ENCODE measurements around the gene HOMER1. TPM values are rescaled to one million over a fixed set of nuclear protein-coding genes. Genes with fewer than 3 reads are reported as not detected.

The HOMER1 gene
- total RNA-seq, 1 donor from 2014 or later, result 41.6 TPM

DNA sequence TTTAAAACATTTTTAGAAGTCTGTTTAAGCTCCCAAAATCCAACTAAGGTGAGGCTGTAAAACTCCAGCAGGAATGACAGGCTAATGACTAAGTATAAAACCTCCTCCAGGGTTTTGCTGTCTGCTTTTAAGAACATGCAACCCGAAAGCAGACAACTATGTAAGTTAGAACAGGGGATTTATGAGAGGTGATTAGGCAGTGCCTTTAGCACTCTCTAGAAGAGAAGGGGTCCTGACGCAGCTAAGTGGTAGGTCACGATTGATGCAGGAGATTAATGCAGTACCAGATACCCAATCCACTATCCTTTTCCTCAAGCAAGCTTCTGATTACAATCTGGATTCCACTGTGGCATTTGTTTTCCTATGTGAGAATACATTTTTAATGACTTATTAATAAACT is 25.9 kb downstream of the HOMER1 start:
- Histone ChIP-seq H3K9ac (no peak overlapping the region), H3K27ac (no peak overlapping the region), H3K79me2 (ENCODE audit: low read depth) (peaks cover 98% of the 10 kb centered on the region), H2AFZ (replicated peaks) (no peak overlapping the region), H3K9me3 (ENCODE audit: low read depth) (no peaks in the 10 kb centered on the region), H3K27me3 (no peaks in the 10 kb centered on the region), H4K20me1 (ENCODE audit: low read depth) (peaks cover 36% of the 10 kb centered on the region), H3K4me3 (no peak overlapping the region), H3F3A (ENCODE audit: low read depth) (no peaks in the 10 kb centered on the region), H3K36me3 (no peaks in the 10 kb centered on the region), H3K4me1 (peaks cover 3% of the 10 kb centered on the region), H3K4me2 (no peak overlapping the region)
- DNase-seq (ENCODE audit: low spot score), result no peak
- peaks cover 2% of the 10 kb centered on the region for H3K27me3 Mint-ChIP-seq (ENCODE audit: insufficient read depth, low read depth)
- TF ChIP-seq EZH2phosphoT487 (IDR thresholded peaks at IDR 0.05) (no peak), EZH2 (IDR thresholded peaks at IDR 0.05) (no peak)
- TF ChIP-seq, protein P1, sequence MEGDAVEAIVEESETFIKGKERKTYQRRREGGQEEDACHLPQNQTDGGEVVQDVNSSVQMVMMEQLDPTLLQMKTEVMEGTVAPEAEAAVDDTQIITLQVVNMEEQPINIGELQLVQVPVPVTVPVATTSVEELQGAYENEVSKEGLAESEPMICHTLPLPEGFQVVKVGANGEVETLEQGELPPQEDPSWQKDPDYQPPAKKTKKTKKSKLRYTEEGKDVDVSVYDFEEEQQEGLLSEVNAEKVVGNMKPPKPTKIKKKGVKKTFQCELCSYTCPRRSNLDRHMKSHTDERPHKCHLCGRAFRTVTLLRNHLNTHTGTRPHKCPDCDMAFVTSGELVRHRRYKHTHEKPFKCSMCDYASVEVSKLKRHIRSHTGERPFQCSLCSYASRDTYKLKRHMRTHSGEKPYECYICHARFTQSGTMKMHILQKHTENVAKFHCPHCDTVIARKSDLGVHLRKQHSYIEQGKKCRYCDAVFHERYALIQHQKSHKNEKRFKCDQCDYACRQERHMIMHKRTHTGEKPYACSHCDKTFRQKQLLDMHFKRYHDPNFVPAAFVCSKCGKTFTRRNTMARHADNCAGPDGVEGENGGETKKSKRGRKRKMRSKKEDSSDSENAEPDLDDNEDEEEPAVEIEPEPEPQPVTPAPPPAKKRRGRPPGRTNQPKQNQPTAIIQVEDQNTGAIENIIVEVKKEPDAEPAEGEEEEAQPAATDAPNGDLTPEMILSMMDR (IDR thresholded peaks at IDR 0.05), result no peak
- no peak overlapping the region for H3K27ac Mint-ChIP-seq
- peaks cover 6% of the 10 kb centered on the region for H3K36me3 Mint-ChIP-seq
- H3K4me1 Mint-ChIP-seq, result no peaks in the 10 kb centered on the region
- H3K4me3 Mint-ChIP-seq, result no peak overlapping the region
- H3K9me3 Mint-ChIP-seq, result peaks cover 8% of the 10 kb centered on the region

DNA sequence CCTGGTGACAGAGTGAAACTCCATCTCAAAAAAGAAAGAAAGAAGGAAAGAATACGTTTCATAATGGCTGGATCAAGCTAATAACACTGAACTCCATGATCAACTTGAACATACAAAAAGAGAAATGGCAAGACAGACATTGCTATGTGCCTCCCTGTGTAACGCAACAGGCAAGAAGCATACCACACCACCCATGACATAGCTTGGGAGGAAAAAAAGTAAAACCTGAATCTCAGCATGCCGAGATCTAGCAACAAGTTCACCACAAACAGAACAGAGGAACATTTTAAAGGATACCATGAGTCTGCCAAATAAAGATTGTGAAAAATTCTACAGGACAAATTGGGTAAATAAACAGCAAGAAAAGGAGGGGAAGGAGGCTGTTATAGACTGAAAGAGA is 26.7 kb downstream of the HOMER1 start:
- Mint-ChIP-seq H3K27ac (no peak overlapping the region), H3K36me3 (peaks cover 6% of the 10 kb centered on the region), H3K4me1 (no peaks in the 10 kb centered on the region), H3K9me3 (peaks cover 10% of the 10 kb centered on the region), H3K4me3 (no peak overlapping the region), H3K27me3 (ENCODE audit: insufficient read depth, low read depth) (peaks cover 2% of the 10 kb centered on the region)
- Histone ChIP-seq H3K4me2 (no peak overlapping the region), H3K4me3 (no peak overlapping the region), H4K20me1 (ENCODE audit: low read depth) (peaks cover 35% of the 10 kb centered on the region), H3K9me3 (ENCODE audit: low read depth) (no peaks in the 10 kb centered on the region), H3K27me3 (no peaks in the 10 kb centered on the region), H3K79me2 (ENCODE audit: low read depth) (peaks cover 98% of the 10 kb centered on the region), H3K9ac (no peak overlapping the region), H2AFZ (replicated peaks) (no peak overlapping the region), H3K27ac (no peak overlapping the region), H3K36me3 (no peaks in the 10 kb centered on the region), H3K4me1 (peaks cover 3% of the 10 kb centered on the region), H3F3A (ENCODE audit: low read depth) (no peaks in the 10 kb centered on the region)
- TF ChIP-seq, protein P1 (IDR thresholded peaks at IDR 0.05), result no peak
- TF ChIP-seq EZH2phosphoT487 (IDR thresholded peaks at IDR 0.05) (no peak), EZH2 (IDR thresholded peaks at IDR 0.05) (no peak)
- DNase-seq (ENCODE audit: low spot score), result no peak

DNA sequence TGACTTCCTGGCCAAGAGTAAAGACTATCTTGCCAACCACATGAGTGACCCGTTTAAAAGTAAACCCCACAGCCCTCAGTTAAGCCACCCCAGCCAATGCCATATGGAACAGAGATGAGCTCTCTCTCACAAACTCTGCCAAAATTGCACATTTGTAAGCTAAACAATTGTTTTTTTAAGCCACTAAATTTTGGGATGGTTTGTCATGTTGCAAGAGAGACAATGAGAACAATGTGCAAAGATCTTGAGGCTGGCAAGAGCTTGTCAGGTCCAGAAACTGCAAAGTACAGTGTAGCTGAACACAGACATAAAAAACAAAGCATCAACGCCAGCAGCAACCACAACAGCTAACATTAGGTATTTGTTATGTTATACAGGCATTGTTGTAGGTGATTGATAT is 27.8 kb downstream of the HOMER1 start:
- Histone ChIP-seq H3K9me3 (ENCODE audit: low read depth) (no peaks in the 10 kb centered on the region), H3F3A (ENCODE audit: low read depth) (peaks cover 5% of the 10 kb centered on the region), H3K4me1 (peaks cover 3% of the 10 kb centered on the region), H4K20me1 (ENCODE audit: low read depth) (peaks cover 27% of the 10 kb centered on the region), H3K27ac (no peak overlapping the region), H3K9ac (no peak overlapping the region), H3K4me3 (no peak overlapping the region), H3K36me3 (no peaks in the 10 kb centered on the region), H3K27me3 (no peaks in the 10 kb centered on the region), H3K79me2 (ENCODE audit: low read depth) (peaks cover 98% of the 10 kb centered on the region), H2AFZ (replicated peaks) (no peak overlapping the region), H3K4me2 (no peak overlapping the region)
- no peaks in the 10 kb centered on the region for H3K4me1 Mint-ChIP-seq
- H3K9me3 Mint-ChIP-seq, result peaks cover 12% of the 10 kb centered on the region
- no peak for DNase-seq (ENCODE audit: low spot score)
- TF ChIP-seq EZH2phosphoT487 (IDR thresholded peaks at IDR 0.05) (no peak), EZH2 (IDR thresholded peaks at IDR 0.05) (no peak)
- TF ChIP-seq, protein P1 (IDR thresholded peaks at IDR 0.05), result no peak
- H3K27ac Mint-ChIP-seq, result no peak overlapping the region
- peaks cover 6% of the 10 kb centered on the region for H3K36me3 Mint-ChIP-seq
- H3K27me3 Mint-ChIP-seq (ENCODE audit: insufficient read depth, low read depth), result peaks cover 2% of the 10 kb centered on the region
- no peak overlapping the region for H3K4me3 Mint-ChIP-seq
